Parathyroid adenoma (tissue), 2 donors: Measurements from ENCODE around the gene MANEAL.

ENCODE experiments used
- H2AFZ ChIP-seq: fragments of 300-600 bp; sonication (generic); one replicate; pipeline ENCODE4 v1.7.0; 2017; ENCODE audit warnings: antibody characterized with exemption, mild to moderate bottlenecking
- H3K27ac ChIP-seq: fragments of 300-600 bp; sonication (generic); one replicate; pipeline ENCODE4 v1.7.0; 2017
- H3K27me3 ChIP-seq: fragments of 300-600 bp; sonication (generic); one replicate; pipeline ENCODE4 v1.7.0; 2017; ENCODE audit warnings: low read length; ENCODE audit not compliant: control insufficient read depth, insufficient read depth
- H3K36me3 ChIP-seq: fragments of 300-600 bp; sonication (generic); one replicate; pipeline ENCODE4 v1.7.0; 2017; ENCODE audit warnings: low read length; ENCODE audit not compliant: control insufficient read depth, insufficient read depth
- H3K4me1 ChIP-seq: fragments of 300-600 bp; sonication (generic); one replicate; pipeline ENCODE4 v1.7.0; 2017; ENCODE audit warnings: control low read depth
- H3K4me2 ChIP-seq: fragments of 300-600 bp; sonication (generic); one replicate; pipeline ENCODE4 v1.7.0; 2017; ENCODE audit warnings: low read length
- H3K4me3 ChIP-seq: fragments of 300-600 bp; sonication (generic); one replicate; pipeline ENCODE4 v1.7.0; 2017; ENCODE audit warnings: low read depth, low read length
- H3K79me2 ChIP-seq: fragments of 300-600 bp; sonication (generic); one replicate; pipeline ENCODE4 v1.7.0; 2017; ENCODE audit warnings: control low read depth
- H3K9ac ChIP-seq: fragments of 300-600 bp; sonication (generic); one replicate; pipeline ENCODE4 v1.7.0; 2017; ENCODE audit warnings: mild to moderate bottlenecking
- H3K9me3 ChIP-seq: fragments of 300-600 bp; sonication (generic); one replicate; pipeline ENCODE4 v1.7.0; 2017; ENCODE audit warnings: low read length; ENCODE audit not compliant: control insufficient read depth
- CTCF ChIP-seq: fragments of 300-600 bp; sonication (generic); IDR thresholded peaks from one replicate; pipeline ENCODE4 v1.7.0; 2017; ENCODE audit warnings: antibody characterized with exemption, mild to moderate bottlenecking
- donor health status: primary hyperparathyroidism.

Gene MANEAL

GRCh38 chr1:37778654-37779053 lies 15.0 kb upstream of the MANEAL start:
- Histone ChIP-seq H3K27ac (no peak overlapping the region), H3K27me3 (no peaks in the 10 kb centered on the region), H3K9ac (no peak overlapping the region), H3K4me3 (no peak overlapping the region), H3K79me2 (no peaks in the 10 kb centered on the region), H3K4me1 (no peaks in the 10 kb centered on the region), H3K9me3 (no peaks in the 10 kb centered on the region), H2AFZ (no peak overlapping the region), H3K4me2 (no peak overlapping the region), H3K36me3 (no peaks in the 10 kb centered on the region)
- TF ChIP-seq CTCF, result no peak

- TF ChIP-seq CTCF, result no peak
- H3K27me3 ChIP-seq, result no peaks in the 10 kb centered on the region
Observed at GRCh38 chr1:37782491-37782890, 11.2 kb upstream of the MANEAL start.

GRCh38 chr1:37792943-37793686 lies 532 bp upstream of the MANEAL start:
- TF ChIP-seq CTCF, result no peak
- Histone ChIP-seq H3K79me2 (no peaks in the 10 kb centered on the region), H2AFZ (peak overlapping the region; percentile 83), H3K36me3 (no peaks in the 10 kb centered on the region), H3K9me3 (no peaks in the 10 kb centered on the region), H3K4me1 (no peaks in the 10 kb centered on the region), H3K4me2 (peak overlapping the region; percentile 44), H3K27ac (no peak overlapping the region), H3K27me3 (no peaks in the 10 kb centered on the region), H3K9ac (no peak overlapping the region), H3K4me3 (peak overlapping the region; percentile 27)

More at GRCh38 chr1:37782491-37782890, 11.2 kb upstream of the MANEAL start:
- H3K36me3 ChIP-seq, result no peaks in the 10 kb centered on the region
- no peaks in the 10 kb centered on the region for H3K9me3 ChIP-seq
- H3K4me3 ChIP-seq, result no peak overlapping the region
- no peak overlapping the region for H2AFZ ChIP-seq
- H3K79me2 ChIP-seq, result no peaks in the 10 kb centered on the region
- H3K4me1 ChIP-seq, result no peaks in the 10 kb centered on the region
- no peak overlapping the region for H3K27ac ChIP-seq
- no peak overlapping the region for H3K4me2 ChIP-seq
- H3K9ac ChIP-seq, result no peak overlapping the region

GRCh38 chr1:37794372-37795339 lies 1.0 kb downstream of the MANEAL start:
- no peaks in the 10 kb centered on the region for H3K9me3 ChIP-seq
- no peaks in the 10 kb centered on the region for H3K27me3 ChIP-seq
- H3K79me2 ChIP-seq, result no peaks in the 10 kb centered on the region
- no peaks in the 10 kb centered on the region for H3K4me1 ChIP-seq
- peak overlapping the region; percentile 38 for H3K4me3 ChIP-seq
- H3K36me3 ChIP-seq, result no peaks in the 10 kb centered on the region
- H3K9ac ChIP-seq, result no peak overlapping the region
- H3K27ac ChIP-seq, result no peak overlapping the region
- H3K4me2 ChIP-seq, result peak overlapping the region; percentile 56
- H2AFZ ChIP-seq, result peak overlapping the region; percentile 50
- TF ChIP-seq CTCF, result peak; percentile 10
